ENCODE measurements around the gene PRKAG2. TPM values are rescaled to one million over a fixed set of nuclear protein-coding genes. Genes with fewer than 3 reads are reported as not detected.
A peak's percentile ranks its signal among the peaks of the same experiment; 100 is the strongest.
"Not testable (repeated sequence)": the region's sequence is repeated elsewhere in the genome, so short reads cannot be mapped to it uniquely, and the experiment has no call there.

PRKAG2 gene
- total RNA-seq, 1 donor, result 13.2 TPM

DNA sequence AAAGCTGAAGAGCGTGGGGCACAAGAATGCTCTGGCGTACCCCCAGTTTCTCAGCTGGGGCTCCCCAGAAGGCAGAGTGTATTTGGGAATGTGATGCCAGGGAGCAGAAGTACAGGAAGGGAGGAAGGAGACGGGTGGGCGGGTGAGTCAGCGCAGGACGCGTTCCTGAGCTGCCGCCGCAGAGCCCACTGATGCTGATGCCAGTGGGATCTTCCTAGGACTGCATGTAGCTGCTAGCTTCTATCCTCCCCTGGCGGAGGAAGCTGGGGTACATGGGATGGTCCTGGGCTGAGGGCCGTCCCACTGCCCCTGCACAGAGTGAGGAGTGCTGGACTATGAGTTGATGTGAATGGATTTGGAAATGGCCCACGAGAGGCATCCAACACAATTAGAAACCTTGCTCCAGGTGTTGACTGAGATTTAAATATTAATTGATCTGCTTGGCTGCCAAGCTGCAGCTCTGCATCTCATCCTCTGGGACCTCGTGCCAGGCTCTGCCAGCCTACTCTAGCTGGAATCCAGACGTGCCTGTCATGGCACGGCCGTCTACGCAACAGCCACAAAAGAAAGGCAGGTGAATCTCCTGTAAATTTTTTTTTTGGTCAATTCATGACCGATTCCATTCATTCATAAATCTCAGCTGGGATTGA, 291.0 kb downstream of the PRKAG2 start:
- DNase-seq (ENCODE audit: low read depth in 2 of 3, low spot score in 2 of 3), result no peak

DNA sequence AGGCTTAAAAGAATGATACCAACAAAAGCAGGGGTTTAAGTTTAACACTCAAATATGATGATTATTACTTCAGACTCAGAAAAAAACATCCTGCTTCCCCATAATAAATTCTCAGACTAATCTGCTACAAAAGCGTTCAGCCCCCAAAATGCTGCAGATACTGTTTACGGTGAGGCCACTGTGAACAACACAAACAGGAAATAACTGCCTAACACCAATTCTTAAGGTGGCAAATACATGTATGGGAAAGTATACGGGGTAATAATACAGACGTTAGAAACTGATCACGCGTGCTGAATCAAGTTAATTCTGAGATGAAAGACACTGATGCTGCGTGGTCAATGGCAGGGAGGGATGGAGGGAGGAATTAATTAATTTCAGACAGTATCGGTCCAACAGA, 295.2 kb downstream of the PRKAG2 start:
- no peak for DNase-seq (ENCODE audit: low read depth in 2 of 3, low spot score in 2 of 3)

DNA sequence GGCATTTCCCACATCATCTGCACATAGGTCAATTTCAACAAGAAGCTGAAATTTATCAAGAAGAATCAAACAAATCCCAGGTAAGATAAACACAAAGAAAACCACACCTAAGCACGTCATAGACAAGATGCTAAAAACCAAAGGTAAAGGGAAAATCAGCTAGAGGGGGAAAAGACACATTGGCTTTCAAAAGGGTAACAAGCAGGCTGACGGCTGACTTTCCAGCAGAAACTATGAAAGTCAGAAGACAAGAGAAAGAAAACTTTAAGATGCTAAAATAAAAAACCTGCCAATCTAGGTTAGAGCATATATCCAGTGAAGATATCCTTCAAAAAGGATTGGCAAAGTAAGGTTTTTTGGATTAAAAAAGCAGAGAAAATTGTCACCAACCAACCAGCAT, 297.3 kb downstream of the PRKAG2 start:
- DNase-seq (ENCODE audit: low read depth in 2 of 3, low spot score in 2 of 3), result peak in 2 of 3 donors; percentile 7 to 8

DNA sequence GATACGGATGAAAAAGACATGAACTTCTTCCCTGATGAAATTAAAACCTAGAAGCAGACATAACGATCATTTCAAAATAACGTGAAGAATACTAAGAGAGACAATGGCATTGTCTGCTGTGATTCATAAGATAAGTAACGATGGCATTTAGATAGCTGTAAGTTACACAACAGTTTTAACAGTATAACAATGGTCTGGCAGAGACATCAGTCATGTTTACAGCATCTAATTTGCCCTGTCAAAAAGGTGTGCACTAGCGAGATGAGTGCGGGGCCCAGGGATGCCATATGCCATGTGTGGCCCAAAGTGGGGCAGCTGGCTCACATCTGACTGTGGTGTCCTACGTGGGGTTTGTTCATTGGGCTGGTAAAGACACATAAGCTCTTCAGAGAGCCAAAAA, 301.5 kb downstream of the PRKAG2 start:
- DNase-seq (ENCODE audit: low read depth in 2 of 3, low spot score in 2 of 3), result no peak

DNA sequence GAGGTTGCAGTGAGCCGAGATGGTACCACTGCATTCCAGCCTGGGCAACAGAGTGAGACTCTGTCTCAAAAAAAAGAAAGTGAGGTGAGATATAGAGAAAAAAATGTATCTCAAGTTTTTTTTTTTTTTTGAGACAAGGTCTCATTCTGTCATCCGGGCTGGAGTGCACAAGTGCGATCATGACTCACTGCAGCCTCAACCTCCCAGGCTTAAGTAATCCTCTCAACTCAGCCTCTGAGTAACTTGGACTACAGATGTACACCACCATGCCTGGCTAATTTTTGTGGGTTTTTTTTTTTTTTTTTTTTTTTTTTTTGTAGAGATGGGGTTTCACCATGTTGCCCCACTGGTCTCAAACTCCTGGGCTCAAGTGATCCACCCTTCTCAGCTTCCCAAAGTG, 303.9 kb downstream of the PRKAG2 start:
- DNase-seq (ENCODE audit: low read depth in 2 of 3, low spot score in 2 of 3), result not testable (repeated sequence)

DNA sequence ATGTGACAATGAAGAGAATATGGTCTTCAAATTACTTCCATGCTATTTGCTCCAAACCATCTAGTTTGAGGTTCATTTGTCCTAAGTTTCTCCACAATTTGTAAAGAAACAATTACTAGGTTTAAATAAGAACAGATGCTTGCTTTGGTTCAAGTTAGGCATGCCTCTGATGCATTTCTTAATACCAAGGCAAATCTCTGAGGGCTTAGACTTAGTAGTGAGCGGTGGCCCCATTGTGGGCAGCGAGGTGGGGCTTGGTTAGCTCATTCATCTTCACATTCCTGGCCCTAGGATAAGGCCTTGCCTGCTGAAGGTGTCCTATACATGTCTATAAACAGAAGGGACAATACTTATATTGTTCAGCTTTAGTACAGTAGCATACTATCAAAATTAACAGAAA, 304.8 kb downstream of the PRKAG2 start:
- DNase-seq (ENCODE audit: low read depth in 2 of 3, low spot score in 2 of 3), result no peak

DNA sequence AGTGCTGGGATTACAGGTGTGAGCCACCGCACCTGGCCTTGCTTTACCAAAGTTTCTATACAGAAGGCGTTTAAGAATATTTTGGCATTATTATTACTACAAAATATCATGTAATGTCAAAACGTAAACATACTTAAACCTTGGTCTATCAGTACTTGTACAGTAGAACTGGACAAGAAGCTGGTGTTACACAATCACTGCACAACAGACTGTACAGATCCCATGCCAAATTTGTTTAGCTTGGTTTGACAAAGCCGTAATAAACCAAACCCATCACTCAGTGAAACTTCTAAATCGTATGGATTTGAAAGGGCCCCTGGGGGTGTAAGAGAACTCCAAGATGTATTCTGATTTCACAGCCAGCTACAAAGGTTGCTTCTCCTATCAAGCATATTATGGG, 305.4 kb downstream of the PRKAG2 start:
- DNase-seq (ENCODE audit: low read depth in 2 of 3, low spot score in 2 of 3), result no peak

DNA sequence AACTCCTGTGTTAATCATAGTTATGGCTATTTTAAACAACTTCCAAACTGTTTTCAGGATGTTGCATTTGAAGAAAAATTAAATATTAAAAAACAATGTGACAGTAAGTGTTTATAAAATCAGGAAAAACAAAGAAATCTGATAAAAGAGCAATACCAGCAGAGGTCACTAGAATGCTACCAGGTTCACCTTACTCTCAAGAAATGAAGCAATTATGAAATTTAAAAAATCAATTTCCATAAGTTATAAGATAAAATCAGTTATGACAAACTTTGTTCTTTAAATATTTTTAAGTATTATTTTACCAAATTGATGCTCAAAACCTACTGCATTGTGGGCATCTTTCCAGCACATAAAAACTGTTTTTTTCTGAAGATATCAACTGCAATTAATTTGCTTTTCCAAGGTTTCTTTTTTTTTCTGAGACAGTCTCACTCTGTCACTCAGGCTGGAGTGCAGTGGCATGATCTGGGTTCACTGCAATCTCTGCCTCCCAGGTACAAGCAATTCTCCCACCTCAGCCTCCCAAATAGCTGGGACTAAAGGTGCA, 306.5 kb downstream of the PRKAG2 start:
- DNase-seq (ENCODE audit: low read depth in 2 of 3, low spot score in 2 of 3), result peak in 1 of 3 donors; percentile 42

DNA sequence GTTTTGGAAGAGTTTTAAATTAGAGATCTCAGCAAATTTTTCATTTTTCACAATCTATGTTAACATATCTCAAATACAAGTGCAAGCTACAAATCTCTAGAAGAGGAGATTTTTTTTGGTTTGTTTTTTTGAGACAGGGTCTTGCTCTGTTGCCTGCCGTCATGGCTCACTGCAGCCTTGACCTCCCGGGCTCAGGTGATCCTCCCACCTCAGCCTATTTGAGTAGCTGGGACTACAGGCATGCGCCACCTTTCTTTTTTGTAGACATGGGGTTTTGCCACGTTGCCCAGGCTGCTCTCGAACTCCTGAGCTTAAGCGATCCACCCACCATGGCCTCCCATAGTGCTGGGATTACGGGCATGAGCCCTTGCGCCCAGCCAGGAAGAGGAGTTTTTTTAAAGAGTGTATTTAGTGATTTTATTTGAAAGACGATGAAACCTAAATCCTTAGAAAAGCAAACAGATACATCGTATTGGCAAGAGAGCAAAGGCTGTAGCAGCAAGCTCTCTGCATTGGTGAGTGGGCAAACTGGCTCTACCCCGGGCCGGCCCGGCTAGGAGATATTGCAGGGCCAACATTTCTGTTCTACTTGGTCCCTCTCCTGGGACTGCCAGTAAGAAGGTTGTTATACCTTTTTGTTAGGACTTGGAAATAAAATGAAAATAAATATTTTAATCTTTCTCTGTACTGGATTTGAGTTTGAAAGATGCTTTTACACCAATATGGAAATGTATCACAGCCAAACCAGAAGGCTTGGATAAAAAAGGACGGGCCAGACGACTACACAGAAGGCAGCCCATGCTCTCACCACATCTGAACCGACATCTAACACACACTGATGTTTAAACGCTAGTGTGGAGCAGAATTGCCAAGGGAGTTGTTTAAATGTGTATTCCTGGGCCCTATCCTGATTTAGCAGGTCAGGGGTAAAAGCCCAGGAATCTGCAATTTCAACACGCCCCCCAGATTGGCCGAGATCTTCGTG, 307.7 kb downstream of the PRKAG2 start:
- DNase-seq (ENCODE audit: low read depth in 2 of 3, low spot score in 2 of 3), result no peak

DNA sequence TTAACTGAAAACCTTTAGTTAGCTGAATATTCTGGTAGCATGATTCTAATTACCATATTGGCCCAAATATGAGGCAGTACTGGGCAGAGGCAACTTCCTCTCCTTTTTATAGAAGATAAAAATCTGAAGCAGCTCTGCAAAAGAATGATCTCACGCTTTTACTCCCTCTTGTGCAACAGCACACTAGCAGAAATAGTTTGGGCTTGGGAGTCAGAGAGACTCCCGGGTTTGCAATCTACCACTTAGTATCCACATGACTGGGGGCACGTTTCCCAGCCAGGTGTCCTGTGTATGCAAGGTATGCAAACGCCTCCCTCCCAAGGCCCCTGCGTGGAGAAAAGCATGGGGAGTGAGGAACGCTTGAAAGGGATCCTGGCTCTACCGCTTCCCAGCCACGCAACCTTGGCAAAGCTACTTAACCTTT, 310.0 kb downstream of the PRKAG2 start:
- no peak for DNase-seq (ENCODE audit: low read depth in 2 of 3, low spot score in 2 of 3)

DNA sequence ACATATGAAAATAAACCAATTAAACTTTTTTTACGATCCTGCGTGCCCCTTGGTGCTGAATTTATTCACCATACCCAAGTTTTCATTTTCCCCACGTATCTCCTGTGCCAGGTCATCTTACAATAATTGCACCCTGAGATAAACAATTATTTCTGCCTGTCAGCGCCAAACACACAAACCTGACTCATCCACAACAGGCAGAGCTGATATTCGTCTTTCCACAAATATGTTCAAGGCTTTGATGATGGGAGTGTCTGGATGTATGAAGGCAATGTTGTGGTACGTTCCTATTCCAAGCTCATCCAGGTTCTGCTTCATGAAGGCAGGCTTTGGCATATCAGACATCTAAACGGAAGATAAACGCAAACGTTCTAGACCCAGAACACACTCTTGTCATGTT, 311.4 kb downstream of the PRKAG2 start:
- DNase-seq (ENCODE audit: low read depth in 2 of 3, low spot score in 2 of 3), result no peak

DNA sequence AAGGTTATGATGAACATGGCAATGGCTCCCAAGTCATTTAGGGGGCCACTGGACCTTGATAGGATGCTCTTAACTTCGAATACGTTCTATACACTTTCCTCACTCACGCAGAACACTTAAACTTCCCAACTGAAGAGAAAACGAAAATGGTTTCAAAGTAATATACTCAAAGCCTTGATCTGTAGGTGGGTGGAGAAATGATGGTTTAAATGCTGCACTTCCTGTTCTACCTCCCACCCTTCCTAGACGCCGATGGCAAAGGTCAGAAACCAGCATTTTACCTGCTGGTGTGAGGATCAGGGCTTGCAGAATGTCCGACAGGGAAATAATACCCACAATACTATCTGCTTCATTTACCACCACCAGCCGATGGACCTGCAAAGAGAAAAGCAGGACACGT, 316.7 kb downstream of the PRKAG2 start:
- no peak for DNase-seq (ENCODE audit: low read depth in 2 of 3, low spot score in 2 of 3)

DNA sequence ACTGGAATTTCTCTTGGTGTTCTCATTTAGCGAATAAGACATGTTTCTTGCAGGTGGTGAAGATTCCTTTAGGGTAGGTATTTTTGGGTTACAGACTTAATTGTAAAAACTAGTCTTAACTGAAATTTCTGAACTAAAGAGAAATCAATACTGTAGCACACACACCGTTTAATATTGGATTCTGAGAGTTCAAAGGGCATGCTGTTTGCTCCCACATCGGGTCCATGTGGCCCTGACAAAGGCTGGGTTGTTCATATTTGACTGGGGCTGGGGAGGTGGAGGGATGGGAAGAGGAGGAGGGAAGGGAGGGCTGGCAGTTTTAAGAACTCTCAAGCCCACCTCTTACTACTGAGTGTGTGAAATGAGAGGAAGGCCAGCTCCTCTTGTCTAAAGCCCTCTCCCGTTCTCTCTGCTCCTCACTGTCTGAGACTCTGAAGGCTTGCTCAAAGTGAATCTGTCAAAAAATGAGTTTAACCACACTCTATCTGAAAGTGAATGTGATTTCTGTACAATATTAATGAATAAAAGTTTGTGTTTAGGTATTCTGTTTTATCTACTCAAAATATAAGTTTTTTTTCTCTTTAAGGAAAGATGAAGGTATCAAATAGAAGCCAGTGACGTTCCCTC, 317.2 kb downstream of the PRKAG2 start:
- DNase-seq (ENCODE audit: low read depth in 2 of 3, low spot score in 2 of 3), result no peak

DNA sequence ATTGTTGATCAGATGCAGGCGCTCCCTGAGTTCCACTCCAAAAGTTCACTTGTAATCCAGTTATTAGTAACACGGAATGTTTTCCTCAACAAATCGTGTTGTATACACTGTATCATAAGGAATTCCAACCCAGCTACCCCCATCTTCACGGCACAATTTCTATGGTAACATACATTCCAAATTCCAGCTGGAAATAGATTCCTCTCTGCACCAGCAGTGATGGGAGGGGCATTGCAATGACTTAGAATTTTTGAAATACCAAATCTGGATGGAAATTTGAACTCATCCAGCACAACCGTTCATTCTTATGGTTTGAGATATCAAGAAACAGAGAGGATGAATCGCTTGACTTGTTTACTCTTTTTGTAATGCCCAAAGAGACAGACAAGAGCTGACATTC, 318.3 kb downstream of the PRKAG2 start:
- DNase-seq (ENCODE audit: low read depth in 2 of 3, low spot score in 2 of 3), result no peak

DNA sequence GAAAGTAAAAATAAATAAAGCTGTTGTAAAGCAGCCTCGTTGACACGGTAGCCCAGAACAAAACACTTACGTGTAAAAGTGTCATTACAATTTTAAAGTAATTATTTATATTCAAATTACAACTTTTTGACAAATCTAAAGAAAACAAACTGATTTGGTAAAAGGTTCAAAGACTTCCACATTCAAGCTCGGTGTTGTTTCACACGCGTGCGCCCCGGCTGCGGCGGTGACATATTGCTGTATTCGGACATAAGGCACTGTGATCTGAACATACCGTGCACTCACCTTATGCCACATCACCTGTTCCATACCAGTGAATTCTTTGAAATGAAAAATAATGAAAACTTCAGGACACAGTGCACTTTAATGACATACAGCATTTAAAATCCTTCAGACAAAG, 320.3 kb downstream of the PRKAG2 start:
- no peak for DNase-seq (ENCODE audit: low read depth in 2 of 3, low spot score in 2 of 3)

DNA sequence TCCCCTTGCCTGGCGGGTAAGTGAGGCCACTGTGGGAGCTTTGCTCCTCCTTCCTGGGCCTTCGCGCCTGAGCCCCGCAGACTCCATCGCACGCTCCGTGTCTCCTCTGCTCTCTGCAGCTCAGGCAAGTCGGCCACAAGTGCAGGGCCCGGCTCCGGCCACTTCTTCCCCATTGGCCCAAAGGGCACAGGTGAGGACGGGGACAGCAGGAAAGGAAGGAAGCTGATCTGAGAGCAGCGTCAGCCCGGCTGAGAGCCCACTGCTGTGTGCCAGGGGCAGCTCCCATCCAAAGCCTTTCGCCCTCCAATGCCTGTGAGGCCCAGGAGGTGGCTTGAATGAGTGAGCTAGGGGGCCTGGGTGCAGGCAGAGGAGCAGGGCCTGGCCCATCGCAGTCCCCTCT, 323.6 kb downstream of the PRKAG2 start:
- DNase-seq (ENCODE audit: low read depth in 2 of 3, low spot score in 2 of 3), result no peak

DNA sequence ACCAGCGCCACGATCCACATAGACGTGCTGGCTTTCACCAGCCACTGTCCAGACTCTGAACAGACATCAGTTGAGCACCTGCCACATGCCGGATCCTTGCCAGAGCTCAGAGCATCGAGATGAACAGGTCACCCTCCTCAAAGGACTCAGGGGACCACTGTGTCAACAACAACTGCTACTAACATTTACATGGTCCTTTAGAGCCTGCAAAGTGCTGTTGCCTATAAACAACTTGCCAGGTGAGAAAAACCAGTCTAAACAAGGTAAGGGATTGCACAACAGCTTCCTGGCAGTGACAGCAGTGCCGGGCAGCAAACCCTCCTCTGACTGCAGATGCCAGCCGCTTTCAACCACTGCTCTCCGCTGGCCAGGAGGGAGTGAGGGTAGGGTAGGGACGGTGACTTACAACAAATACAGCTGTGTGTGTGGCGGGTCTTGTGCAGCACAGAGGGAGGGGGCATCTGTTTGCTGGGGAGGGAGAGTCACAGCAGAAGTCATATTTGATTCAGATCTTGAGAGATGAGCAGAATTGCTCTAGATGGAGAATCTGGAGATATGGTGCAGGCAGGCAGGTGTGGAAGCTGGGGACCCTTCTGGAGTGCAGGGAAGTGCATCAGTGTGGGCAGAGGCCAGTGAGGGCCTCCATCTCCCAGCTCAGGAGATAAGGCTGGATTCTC, 324.4 kb downstream of the PRKAG2 start:
- DNase-seq (ENCODE audit: low read depth in 2 of 3, low spot score in 2 of 3), result peak in 1 of 3 donors; percentile 12

DNA sequence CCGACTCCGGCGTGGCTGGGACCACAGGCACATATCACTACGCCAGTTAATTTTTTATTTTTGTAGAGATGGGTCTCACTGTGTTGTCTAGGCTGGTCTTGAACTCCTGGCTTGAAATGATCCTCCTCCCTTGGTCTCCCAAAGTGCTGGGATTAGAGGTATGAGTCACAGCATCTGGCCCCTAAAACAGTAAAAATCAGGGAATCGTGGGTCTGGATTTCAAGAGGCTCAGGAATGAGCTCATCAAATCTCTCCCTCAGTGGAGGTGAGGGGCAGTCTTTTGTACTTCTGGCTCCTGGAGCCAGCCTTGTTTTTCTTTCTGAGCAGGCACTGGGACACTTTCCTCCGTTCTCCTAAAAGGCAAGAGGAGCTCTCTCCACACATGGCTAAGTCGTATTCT, 325.1 kb downstream of the PRKAG2 start:
- no peak for DNase-seq (ENCODE audit: low read depth in 2 of 3, low spot score in 2 of 3)

DNA sequence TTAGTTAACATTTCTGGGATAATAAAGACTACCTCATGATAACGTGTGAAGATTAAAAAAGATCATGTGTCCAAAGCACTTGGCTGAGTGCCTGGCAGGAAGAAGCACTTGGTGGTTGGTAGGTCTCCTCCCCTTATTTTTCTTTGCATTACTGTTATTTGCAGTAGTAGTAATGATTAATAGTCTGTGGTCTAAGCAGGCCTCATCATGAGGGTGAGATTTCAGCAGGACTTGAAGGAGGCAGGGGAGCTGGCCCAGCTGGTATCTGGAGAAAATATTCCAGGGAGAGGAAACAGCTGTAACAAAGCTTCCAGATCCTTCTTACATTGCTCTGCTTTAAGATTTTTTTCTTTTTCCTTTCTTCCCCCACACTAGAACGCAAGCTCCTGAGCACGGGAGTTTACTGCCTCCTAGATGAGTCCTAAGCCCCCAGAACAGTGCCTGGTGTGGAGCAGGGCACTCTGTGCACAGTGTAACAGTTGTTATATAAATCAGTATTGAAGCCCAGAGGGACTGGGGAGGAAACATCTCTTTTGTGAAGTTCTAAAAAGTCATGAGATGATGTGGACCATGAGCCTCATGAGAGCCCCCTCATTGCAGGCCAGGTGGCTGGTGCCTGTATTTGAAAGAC, 326.1 kb downstream of the PRKAG2 start:
- peak in 2 of 3 donors; percentile 41 to 73 for DNase-seq (ENCODE audit: low read depth in 2 of 3, low spot score in 2 of 3)

DNA sequence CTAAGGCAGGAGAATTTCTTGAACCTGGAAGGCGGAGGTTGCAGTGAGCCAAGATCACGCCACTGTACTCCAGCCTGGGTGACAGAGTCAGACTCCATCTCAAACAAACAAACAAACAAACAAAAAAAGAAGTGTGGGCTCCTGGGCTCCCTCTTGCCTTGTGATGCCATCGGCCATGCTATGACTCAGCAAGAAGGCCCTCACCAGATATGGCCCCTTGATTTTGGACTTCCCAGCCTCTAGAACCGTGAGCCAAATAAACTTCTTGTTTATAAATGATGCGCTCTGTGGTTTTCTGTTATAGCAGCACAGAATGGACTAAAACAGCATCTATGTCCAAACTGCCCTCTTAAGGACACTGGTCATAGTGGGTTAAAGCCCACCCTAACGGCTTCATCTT, 327.3 kb downstream of the PRKAG2 start:
- DNase-seq (ENCODE audit: low read depth in 2 of 3, low spot score in 2 of 3), result no peak

Data from hematopoietic multipotent progenitor cell (in vitro differentiated cells).